ENCODE data around the gene HHIPL1. TPM values are rescaled to one million over a fixed set of nuclear protein-coding genes. Genes with fewer than 3 reads are reported as not detected.

HHIPL1 gene
- total RNA-seq, 2 experiments from 2014 or later, result 0.29 to 0.38 TPM

DNA sequence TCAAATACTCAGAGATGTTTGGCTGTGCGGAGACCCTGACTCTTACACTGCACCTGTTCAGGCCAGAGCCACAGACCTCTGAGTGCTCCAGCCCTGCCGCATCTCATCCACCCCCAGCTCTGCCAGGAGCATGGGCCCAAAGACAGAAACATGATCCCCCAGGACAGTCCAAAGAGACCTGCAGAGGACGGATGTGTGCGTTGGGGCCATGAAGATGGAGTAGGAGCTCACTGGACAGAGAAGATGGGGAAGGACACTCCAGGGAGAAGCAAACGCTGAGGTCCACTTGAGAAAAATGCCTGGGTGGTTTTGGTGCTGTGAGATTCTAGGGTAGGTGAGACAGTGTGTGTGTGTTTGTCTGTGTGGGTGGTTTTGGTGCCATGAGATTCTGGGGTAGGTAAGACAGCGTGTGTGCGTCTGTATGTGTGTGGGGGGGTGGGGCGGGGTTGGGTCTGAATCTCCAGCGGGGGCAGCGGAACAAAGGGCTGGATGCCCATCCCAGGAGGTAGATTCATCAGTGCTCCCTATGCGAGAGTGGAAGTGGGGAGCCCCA is 818 bp upstream of the HHIPL1 start:
- Mint-ChIP-seq H3K9me3 (no peaks in the 10 kb centered on the region), H3K27me3 (peaks cover 21% of the 10 kb centered on the region), H3K4me1 (ENCODE audit: low read depth) (peaks cover 4% of the 10 kb centered on the region), H3K4me3 (no peak overlapping the region), H3K27ac (no peak overlapping the region), H3K36me3 (no peaks in the 10 kb centered on the region)
- DNase-seq, result no peak
- intact Hi-C loops (cut with micrococcal nuclease), result no loop called here
- ChIA-PET POLR2A (no interaction called here), CTCF (no interaction called here)

DNA sequence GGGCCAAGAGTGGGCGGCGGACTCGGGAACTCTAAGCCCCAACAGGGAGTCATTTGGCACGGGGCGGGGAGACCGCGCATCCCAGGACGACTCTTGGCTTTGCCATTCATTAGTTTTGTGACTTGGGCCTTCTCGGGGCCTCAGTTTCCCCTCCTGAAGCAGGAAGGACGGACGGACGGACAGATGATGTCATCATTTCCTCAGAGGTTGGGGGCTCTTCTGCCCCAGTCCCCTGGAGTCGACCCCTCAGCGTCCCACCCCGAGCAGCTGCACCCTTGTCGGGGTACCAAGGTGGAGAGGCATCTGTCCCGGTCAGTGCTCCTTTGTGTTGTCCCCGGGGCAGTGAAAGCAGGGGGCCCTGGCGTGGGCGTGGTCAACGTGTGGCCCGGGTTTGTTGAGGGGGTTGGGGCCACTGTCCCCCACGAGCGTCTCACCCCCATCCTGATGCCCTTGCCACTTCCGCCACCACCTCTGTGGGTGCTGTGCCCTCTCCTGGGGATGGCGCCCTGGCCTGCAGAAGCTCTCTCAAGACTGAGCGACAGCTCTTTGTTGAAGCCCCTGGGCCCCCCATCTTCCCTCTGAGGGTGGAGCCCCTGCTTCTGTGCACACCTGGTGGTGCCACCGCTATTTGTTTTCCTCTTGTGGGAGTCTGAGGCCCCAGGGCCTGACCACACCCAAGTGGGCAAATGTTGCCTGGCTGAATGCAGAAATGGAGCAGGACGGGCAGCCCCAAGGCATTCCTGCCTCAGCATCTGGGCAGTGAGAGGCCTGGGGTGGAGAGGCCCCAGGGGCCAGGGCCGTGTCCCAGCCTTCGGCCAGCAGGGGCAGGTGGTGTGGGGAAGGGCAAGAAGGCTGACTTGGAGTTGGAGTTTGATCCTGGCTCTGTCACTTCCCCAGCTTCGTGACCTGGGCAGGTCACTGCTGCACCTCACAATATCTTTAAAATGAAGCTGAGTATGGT is 896 bp downstream of the HHIPL1 start:
- H3K4me3 Mint-ChIP-seq, result no peak overlapping the region
- intact Hi-C loops (cut with micrococcal nuclease), result no loop called here
- CTCF ChIA-PET, result no interaction called here

DNA sequence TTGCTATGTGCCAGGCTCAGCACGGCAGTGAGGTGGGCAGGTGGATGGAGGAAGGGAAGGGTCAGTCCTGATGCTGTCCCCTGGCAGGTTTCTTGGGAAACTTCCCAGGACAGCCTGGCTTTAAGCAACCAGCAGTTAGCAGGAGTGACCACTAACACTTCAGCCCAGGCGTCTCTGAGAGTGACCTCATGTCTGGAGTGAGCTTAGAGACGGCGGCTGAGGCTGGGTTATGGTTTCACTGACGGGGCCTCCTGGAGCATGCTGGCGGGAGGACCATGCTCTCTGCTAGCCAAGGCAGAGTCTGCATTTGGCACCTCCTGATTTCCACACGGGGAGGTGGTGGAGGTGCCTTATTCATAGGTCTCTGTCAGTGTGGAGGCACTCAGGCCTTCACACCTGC is 2.5 kb downstream of the HHIPL1 start:
- POLR2A ChIA-PET, result no interaction called here
- peaks cover 4% of the 10 kb centered on the region for H3K4me1 Mint-ChIP-seq (ENCODE audit: low read depth)
- H3K9me3 Mint-ChIP-seq, result no peaks in the 10 kb centered on the region
- H3K27me3 Mint-ChIP-seq, result peaks cover 28% of the 10 kb centered on the region
- CTCF ChIA-PET, result no interaction called here
- intact Hi-C loops (cut with micrococcal nuclease), result no loop called here
- DNase-seq, result no peak
- H3K27ac Mint-ChIP-seq, result no peak overlapping the region
- no peak overlapping the region for H3K4me3 Mint-ChIP-seq
- H3K36me3 Mint-ChIP-seq, result no peaks in the 10 kb centered on the region

More for the DNA sequence above, 896 bp downstream of the HHIPL1 start:
- Mint-ChIP-seq H3K4me1 (ENCODE audit: low read depth) (peaks cover 4% of the 10 kb centered on the region), H3K27ac (no peak overlapping the region), H3K36me3 (no peaks in the 10 kb centered on the region), H3K9me3 (no peaks in the 10 kb centered on the region), H3K27me3 (peaks cover 21% of the 10 kb centered on the region)
- POLR2A ChIA-PET, result no interaction called here
- DNase-seq, result no peak

DNA sequence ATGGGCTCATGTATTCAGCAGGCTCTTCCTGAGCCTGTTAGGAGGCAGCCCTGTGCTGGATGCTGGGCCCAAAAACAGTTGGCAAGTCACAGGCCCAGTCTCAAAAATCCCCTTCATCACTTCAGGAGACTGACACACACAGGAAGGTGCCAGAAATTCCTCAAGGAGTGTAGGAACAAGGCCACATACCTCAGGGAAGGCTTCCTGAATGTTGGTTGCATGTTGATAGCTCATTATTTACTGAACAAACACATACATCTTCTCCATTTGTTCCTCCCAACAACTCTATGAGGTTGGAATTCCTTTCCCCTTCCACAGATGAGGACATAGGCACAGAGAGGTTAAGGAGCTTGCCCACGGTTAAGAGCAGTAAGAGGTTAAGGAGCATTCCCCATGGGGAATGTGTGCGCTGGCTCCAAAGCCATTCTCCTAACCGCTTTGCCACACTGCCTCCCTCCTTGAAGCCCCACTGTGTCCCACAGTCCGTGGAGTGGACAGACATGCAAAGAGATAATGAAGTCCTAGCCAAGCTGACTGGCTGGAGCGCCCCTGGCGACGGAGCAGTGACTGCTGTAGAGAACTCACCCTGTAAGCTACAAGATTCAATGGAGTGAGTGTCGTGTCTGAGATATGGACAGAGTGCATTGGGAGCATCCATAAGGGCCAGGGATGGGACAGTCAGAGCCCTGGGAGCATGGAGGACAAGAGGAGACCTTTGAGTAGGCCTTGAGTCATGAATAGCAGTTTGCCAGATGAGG is 3.3 kb downstream of the HHIPL1 start:
- intact Hi-C loops (cut with micrococcal nuclease), result no loop called here
- peaks cover 4% of the 10 kb centered on the region for H3K4me1 Mint-ChIP-seq (ENCODE audit: low read depth)
- DNase-seq, result no peak
- no peak overlapping the region for H3K4me3 Mint-ChIP-seq
- CTCF ChIA-PET, result no interaction called here
- H3K27ac Mint-ChIP-seq, result no peak overlapping the region
- no peaks in the 10 kb centered on the region for H3K36me3 Mint-ChIP-seq
- H3K9me3 Mint-ChIP-seq, result no peaks in the 10 kb centered on the region
- H3K27me3 Mint-ChIP-seq, result peaks cover 28% of the 10 kb centered on the region
- POLR2A ChIA-PET, result no interaction called here

DNA sequence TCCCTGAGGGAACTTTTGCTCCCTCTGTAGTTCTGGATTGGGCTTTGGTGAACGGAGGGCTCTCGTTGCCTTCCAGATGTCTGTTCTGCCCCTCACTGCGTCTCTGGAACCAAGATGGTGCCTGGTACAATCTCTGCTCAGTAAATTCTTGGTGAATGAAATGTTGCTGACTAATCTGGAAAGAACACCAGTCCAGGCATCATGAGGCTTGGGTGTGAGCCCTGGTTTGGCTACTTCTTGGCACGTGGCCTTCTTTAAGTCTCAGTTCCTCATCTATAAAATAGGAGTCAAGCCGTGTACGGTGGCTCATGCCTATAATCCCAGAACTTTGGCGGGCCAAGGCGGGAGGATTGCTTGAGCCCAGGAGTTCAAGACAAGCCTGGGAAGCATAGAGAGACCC is 4.3 kb downstream of the HHIPL1 start:
- H3K27me3 Mint-ChIP-seq, result peaks cover 25% of the 10 kb centered on the region
- intact Hi-C loops (cut with micrococcal nuclease), result no loop called here
- CTCF ChIA-PET, result no interaction called here
- no peak for DNase-seq
- H3K4me3 Mint-ChIP-seq, result no peak overlapping the region
- H3K4me1 Mint-ChIP-seq (ENCODE audit: low read depth), result peaks cover 4% of the 10 kb centered on the region
- POLR2A ChIA-PET, result no interaction called here
- no peak overlapping the region for H3K27ac Mint-ChIP-seq
- H3K9me3 Mint-ChIP-seq, result no peaks in the 10 kb centered on the region
- H3K36me3 Mint-ChIP-seq, result no peaks in the 10 kb centered on the region

DNA sequence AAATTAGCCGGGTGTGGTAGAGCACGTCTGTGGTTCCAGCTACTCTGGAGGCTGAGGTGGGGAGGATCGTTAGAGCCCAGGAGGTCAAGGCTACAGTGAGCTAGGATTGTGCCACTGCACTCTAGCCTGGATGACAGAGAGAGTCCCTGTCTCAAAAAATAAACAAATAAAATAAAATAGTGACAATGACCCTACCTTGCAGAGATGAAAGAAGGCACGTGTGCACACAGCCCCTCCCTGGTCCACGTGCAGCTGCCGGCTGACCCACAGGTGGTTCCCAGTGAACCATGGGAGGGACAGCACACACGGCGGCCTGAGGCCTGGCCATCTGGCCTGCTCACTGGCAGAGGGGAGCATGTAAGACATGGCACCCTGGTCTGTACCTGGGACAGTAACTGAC is 4.7 kb downstream of the HHIPL1 start:
- ChIA-PET POLR2A (no interaction called here), CTCF (no interaction called here)
- H3K4me1 Mint-ChIP-seq (ENCODE audit: low read depth), result peaks cover 4% of the 10 kb centered on the region
- no peaks in the 10 kb centered on the region for H3K36me3 Mint-ChIP-seq
- peaks cover 24% of the 10 kb centered on the region for H3K27me3 Mint-ChIP-seq
- no peak for DNase-seq
- H3K4me3 Mint-ChIP-seq, result no peak overlapping the region
- H3K27ac Mint-ChIP-seq, result no peak overlapping the region
- H3K9me3 Mint-ChIP-seq, result no peaks in the 10 kb centered on the region
- intact Hi-C loops (cut with micrococcal nuclease), result no loop called here

DNA sequence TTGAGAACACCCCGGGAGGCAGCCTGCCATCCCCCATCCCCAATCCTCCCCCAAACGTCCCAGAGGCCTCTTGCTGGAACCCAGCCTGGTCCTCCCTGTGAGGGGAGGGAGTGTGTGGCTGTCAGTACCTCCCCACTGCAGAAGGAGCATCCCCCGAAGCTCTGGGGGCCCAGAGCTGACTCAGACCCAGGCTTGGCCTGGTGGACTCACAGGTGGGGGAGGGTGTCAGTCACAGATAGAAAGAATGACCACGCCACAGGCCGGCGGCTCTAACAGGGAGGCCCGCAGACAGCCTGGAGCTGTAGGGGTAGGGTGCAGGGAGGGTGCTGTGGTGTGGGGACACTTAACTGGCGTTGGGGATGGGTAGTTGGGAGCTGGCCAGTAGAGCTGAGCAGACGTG is 5.3 kb downstream of the HHIPL1 start:
- no peak overlapping the region for H3K4me3 Mint-ChIP-seq
- no peak for DNase-seq
- intact Hi-C loops (cut with micrococcal nuclease), result no loop called here
- H3K36me3 Mint-ChIP-seq, result no peaks in the 10 kb centered on the region
- no peak overlapping the region for H3K27ac Mint-ChIP-seq
- H3K27me3 Mint-ChIP-seq, result peaks cover 24% of the 10 kb centered on the region
- ChIA-PET CTCF (no interaction called here), POLR2A (no interaction called here)
- no peaks in the 10 kb centered on the region for H3K9me3 Mint-ChIP-seq
- H3K4me1 Mint-ChIP-seq (ENCODE audit: low read depth), result peaks cover 4% of the 10 kb centered on the region

DNA sequence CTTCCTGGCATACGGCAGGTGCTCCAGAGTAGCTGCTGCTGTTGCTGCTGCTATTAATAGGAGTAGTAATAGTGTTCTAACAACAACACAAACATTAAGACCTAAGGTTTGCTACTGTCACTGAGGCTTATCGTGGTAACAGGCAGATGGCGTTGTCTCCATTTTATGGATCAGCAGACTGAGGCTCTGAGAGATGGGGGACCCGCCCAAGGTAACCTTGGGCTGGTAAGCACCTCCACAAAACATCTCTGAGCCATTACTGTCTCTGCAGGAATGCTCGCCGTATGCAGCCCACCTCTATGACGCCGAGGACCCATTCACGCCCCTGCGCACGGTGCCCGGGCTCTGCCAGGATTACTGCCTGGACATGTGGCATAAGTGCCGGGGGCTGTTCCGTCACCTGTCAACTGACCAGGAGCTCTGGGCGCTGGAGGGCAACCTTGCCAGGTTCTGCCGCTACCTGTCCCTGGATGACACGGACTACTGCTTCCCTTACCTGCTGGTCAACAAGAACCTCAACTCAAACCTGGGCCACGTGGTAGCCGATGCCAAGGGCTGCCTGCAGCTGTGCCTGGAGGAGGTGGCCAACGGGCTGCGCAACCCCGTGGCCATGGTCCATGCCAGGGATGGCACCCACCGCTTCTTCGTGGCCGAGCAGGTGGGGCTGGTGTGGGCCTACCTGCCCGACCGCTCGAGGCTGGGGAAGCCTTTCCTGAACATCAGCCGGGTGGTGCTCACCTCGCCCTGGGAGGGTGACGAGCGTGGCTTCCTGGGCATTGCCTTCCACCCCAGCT is 7.2 kb downstream of the HHIPL1 start:
- peaks cover 21% of the 10 kb centered on the region for H3K27me3 Mint-ChIP-seq
- CTCF ChIA-PET, result no interaction called here
- H3K9me3 Mint-ChIP-seq, result no peaks in the 10 kb centered on the region

DNA sequence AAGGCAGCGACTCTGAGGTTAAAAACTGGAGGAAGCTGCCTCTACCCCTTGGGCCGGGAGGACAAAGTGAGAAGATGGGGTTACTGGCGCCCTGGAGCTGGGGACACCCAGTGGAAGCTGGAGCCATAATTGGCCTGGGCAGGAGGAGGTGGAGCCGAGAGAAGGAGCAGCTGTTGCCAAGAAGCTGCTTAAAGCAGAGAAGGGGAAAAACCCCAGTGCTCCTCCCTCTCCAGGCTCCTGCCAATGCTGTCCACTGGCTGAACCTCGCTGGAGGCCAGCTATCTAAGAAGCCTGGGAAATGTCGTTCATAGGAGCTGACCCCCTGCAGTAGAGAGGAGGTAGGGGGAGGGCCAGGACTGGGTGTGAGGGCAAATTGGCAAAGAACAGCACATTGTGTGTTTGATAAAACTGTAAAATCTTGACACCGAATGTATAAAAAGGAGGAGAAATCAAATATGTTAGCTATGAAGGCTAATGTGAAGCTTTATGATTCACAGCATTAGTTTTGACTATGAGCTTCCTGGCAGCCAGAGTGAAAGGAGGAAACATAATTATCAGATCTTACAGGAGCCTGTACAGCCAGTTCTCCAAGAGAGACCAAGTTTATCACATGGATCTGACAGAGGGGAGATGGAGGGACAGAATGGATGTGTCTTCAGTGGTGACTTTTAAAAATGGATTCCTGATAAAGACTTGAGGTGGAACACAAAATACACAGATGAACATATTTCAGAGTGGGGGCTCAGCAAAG is 9.5 kb downstream of the HHIPL1 start:
- peaks cover 34% of the 10 kb centered on the region for H3K27me3 Mint-ChIP-seq
- no peaks in the 10 kb centered on the region for H3K4me1 Mint-ChIP-seq (ENCODE audit: low read depth)
- DNase-seq, result no peak
- no peaks in the 10 kb centered on the region for H3K36me3 Mint-ChIP-seq
- H3K9me3 Mint-ChIP-seq, result no peaks in the 10 kb centered on the region
- ChIA-PET CTCF (no interaction called here), POLR2A (interaction anchor here (1.2 kb wide), 1 partner anchor 14 kb away, joined by 4 read pairs; no protein-coding TSS in a partner anchor)
- H3K27ac Mint-ChIP-seq, result no peak overlapping the region
- intact Hi-C loops (cut with micrococcal nuclease), result no loop called here
- no peak overlapping the region for H3K4me3 Mint-ChIP-seq

More for the DNA sequence above, 7.2 kb downstream of the HHIPL1 start:
- DNase-seq, result no peak
- H3K27ac Mint-ChIP-seq, result no peak overlapping the region
- H3K36me3 Mint-ChIP-seq, result no peaks in the 10 kb centered on the region
- intact Hi-C loops (cut with micrococcal nuclease), result no loop called here
- POLR2A ChIA-PET, result no interaction called here
- no peaks in the 10 kb centered on the region for H3K4me1 Mint-ChIP-seq (ENCODE audit: low read depth)
- no peak overlapping the region for H3K4me3 Mint-ChIP-seq

DNA sequence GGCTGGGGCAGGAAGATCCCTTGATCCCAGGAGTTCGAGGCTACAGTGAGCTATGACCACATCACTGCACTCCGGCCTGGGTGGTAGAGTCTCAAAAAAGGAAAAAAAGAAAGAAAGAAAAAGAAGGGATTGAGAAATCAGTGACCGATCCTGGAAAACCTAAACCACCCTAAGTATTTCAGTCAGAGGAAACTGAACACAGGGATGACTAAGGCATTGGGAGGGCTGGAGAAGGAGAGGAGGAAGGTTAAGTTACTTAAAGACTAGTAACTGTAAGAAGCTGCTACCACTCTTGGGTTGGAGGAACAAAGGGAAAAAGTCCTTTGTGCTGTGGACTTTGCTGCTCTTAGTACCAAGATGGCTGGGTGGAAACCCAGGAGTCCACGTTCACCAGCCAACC is 10.6 kb downstream of the HHIPL1 start:
- Mint-ChIP-seq H3K36me3 (no peaks in the 10 kb centered on the region), H3K27ac (no peak overlapping the region), H3K4me3 (no peak overlapping the region), H3K9me3 (no peaks in the 10 kb centered on the region), H3K4me1 (ENCODE audit: low read depth) (no peaks in the 10 kb centered on the region), H3K27me3 (peaks cover 42% of the 10 kb centered on the region)
- intact Hi-C loops (cut with micrococcal nuclease), result no loop called here
- CTCF ChIA-PET, result interaction anchor here (0.6 to 0.7 kb wide), 2 partner anchors 29 to 136 kb away, joined by 3 read pairs; no protein-coding TSS in a partner anchor
- POLR2A ChIA-PET, result interaction anchor here (1.2 kb wide), 1 partner anchor 13 kb away, joined by 4 read pairs; no protein-coding TSS in a partner anchor
- no peak for DNase-seq

DNA sequence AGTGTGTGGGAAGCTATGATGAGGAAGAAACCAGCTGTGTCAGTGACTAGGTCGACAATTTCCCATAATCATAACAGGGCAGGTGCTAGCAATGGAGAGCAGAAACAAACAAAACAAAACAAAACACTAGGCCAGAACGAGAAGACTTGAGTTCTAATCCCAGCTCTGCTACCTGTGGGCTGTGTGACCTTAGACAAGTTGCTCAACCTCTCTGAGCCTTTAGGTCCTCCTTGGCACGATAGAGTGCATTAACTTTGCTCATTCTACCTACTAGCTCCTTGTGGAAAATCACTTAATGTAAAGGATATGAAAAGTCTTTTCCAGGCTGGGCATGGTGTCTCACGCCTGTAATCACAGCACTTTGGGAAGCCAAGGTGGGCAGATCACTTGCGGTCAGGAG is 11.2 kb downstream of the HHIPL1 start:
- no peaks in the 10 kb centered on the region for H3K4me1 Mint-ChIP-seq (ENCODE audit: low read depth)
- H3K4me3 Mint-ChIP-seq, result no peak overlapping the region
- no peak for DNase-seq
- intact Hi-C loops (cut with micrococcal nuclease), result no loop called here
- no peak overlapping the region for H3K27ac Mint-ChIP-seq
- H3K27me3 Mint-ChIP-seq, result peaks cover 47% of the 10 kb centered on the region
- H3K36me3 Mint-ChIP-seq, result no peaks in the 10 kb centered on the region
- no peaks in the 10 kb centered on the region for H3K9me3 Mint-ChIP-seq
- ChIA-PET CTCF (interaction anchor here (0.6 to 0.7 kb wide), 2 partner anchors 30 to 997 kb away, joined by 3 read pairs; no protein-coding TSS in a partner anchor), POLR2A (no interaction called here)
